Measurements from ENCODE around the gene MRPL49. TPM values are rescaled to one million over a fixed set of nuclear protein-coding genes. Genes with fewer than 3 reads are reported as not detected.

MRPL49 gene
- total and polyA plus RNA-seq, 2 of the 13 experiments (the other 11 are each of a cell fraction or from before 2014, with no cell fraction given): 39.2 to 53.3 TPM

- TF ChIP-seq, protein P1, sequence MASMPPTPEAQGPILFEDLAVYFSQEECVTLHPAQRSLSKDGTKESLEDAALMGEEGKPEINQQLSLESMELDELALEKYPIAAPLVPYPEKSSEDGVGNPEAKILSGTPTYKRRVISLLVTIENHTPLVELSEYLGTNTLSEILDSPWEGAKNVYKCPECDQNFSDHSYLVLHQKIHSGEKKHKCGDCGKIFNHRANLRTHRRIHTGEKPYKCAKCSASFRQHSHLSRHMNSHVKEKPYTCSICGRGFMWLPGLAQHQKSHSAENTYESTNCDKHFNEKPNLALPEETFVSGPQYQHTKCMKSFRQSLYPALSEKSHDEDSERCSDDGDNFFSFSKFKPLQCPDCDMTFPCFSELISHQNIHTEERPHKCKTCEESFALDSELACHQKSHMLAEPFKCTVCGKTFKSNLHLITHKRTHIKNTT (CRISPR knock-in tag; IDR thresholded peaks at IDR 0.05): no peak
- TF ChIP-seq CCDC6 (CRISPR knock-in tag; IDR thresholded peaks at IDR 0.05) (peak; percentile 81), PHF20 (CRISPR knock-in tag; IDR thresholded peaks at IDR 0.05) (peak; percentile 88), CTCF (CRISPR knock-in tag; IDR thresholded peaks at IDR 0.05) (peak; percentile 97), FOXP4 (CRISPR knock-in tag; IDR thresholded peaks at IDR 0.05) (0 out of 2 replicates have a peak, but pooled peaks have one; percentile 41), PHF5A (CRISPR knock-in tag; IDR thresholded peaks at IDR 0.05; ENCODE audit: low read depth, unreplicated experiment) (peak; percentile 49), MTF1 (CRISPR knock-in tag; IDR thresholded peaks at IDR 0.05) (0 out of 2 replicates have a peak, but pooled peaks have one; percentile 44), ZNF124 (CRISPR knock-in tag; IDR thresholded peaks at IDR 0.05) (peak; percentile 38; the same call in 1 of the 2 replicates), ZNF678 (CRISPR knock-in tag; IDR thresholded peaks at IDR 0.05) (peak; percentile 41; the same call in 1 of the 2 replicates), MAFF (IDR thresholded peaks at IDR 0.05; ENCODE audit: low read depth, low read length) (0 out of 2 replicates have a peak, but pooled peaks have one; percentile 24), NRL (CRISPR knock-in tag; IDR thresholded peaks at IDR 0.05; ENCODE audit: borderline replicate concordance) (peak; percentile 26; the same call in 1 of the 2 replicates), ZNF12 (CRISPR knock-in tag; IDR thresholded peaks at IDR 0.05) (no peak), CEBPG (CRISPR knock-in tag; IDR thresholded peaks at IDR 0.05) (peak; percentile 98), CREB1 (IDR thresholded peaks at IDR 0.05) (peak; percentile 89), CREB1 (CRISPR knock-in tag; IDR thresholded peaks at IDR 0.05) (peak; percentile 95), KAT8 (CRISPR knock-in tag; IDR thresholded peaks at IDR 0.05) (peak; percentile 96), NR2F2 (IDR thresholded peaks at IDR 0.05; ENCODE audit: borderline replicate concordance, low read depth) (peak; percentile 3; the same call in 1 of the 2 replicates), SKI (IDR thresholded peaks at IDR 0.05; ENCODE audit: partially characterized antibody) (no peak), ZMYM3 (CRISPR knock-in tag; IDR thresholded peaks at IDR 0.05) (no peak), ZNF816 (CRISPR knock-in tag; IDR thresholded peaks at IDR 0.05; ENCODE audit: borderline replicate concordance) (peak; percentile 80; the same call in 1 of the 2 replicates)
- TF ChIP-seq, protein P2, sequence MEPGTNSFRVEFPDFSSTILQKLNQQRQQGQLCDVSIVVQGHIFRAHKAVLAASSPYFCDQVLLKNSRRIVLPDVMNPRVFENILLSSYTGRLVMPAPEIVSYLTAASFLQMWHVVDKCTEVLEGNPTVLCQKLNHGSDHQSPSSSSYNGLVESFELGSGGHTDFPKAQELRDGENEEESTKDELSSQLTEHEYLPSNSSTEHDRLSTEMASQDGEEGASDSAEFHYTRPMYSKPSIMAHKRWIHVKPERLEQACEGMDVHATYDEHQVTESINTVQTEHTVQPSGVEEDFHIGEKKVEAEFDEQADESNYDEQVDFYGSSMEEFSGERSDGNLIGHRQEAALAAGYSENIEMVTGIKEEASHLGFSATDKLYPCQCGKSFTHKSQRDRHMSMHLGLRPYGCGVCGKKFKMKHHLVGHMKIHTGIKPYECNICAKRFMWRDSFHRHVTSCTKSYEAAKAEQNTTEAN (CRISPR knock-in tag; conservative IDR thresholded peaks at IDR 0.05): no peak
- TF ChIP-seq, protein P3, sequence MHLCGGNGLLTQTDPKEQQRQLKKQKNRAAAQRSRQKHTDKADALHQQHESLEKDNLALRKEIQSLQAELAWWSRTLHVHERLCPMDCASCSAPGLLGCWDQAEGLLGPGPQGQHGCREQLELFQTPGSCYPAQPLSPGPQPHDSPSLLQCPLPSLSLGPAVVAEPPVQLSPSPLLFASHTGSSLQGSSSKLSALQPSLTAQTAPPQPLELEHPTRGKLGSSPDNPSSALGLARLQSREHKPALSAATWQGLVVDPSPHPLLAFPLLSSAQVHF (CRISPR knock-in tag; IDR thresholded peaks at IDR 0.05): no peak
Measured at GRCh38 chr11:65117206-65118096, 4.7 kb upstream of the MRPL49 start, which contains the start of gene ZNHIT2 (continued).

Data from HepG2 (cell line).